Measurements from ENCODE around the gene PITPNC1.

PITPNC1 gene

GRCh38 chr17:67425571-67426160, 48.6 kb downstream of the PITPNC1 start:
- TF ChIP-seq CTCF (IDR thresholded peaks at IDR 0.05) = no peak

DNA sequence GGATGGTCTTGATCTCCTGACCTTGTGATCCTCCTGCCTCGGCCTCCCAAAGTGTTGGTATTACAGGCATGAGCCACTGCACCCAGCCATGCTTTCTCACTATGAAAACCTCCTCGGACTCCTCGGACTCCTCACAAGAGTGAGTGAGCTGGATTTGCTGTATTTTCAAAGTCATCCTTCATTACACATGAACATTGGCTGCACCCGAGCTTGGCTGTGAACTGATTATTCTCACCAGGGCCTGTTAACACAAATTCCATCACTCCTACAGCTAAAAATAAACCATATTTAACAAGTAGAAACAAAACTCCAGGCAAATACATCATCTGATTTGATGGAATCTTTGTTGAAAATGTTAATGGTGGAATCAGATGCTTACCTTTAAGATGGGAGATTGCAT, 50.3 kb downstream of the PITPNC1 start:
- no peak for TF ChIP-seq CTCF (IDR thresholded peaks at IDR 0.05)

- no peak for TF ChIP-seq CTCF (IDR thresholded peaks at IDR 0.05)
Observed at GRCh38 chr17:67431249-67432015, 54.4 kb downstream of the PITPNC1 start.

DNA sequence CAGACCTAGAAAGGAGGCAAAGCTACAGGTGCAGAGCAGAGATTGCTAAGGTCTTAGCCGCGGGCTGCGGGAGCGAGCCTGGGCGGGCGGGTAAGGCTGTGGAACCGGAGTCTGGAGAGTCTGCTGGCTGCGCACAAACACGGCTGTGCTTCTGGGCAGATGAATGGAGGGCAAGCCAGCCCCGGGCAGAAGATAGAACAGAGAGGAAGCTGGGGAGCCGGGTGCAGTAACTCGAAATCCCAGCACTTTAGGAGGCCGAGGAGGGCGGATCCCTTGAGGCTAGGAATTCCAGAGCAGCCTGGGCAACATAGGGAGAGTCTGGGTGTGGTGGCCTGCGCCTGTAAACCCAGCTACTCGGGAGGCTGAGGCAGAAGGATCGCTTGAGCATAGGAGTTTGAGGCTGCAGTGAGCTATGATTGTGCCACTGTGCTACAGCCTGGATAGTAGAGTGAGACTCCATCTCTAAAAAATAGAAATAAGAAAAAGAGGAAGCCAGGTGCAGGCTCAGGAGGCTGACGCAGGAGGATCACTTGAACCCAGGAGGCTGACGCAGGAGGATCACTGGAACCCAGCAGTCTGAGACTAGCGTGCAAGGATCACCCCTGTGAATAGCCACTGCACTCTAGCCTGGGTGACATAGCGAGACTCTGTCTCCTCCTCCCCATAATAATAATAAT, 56.3 kb downstream of the PITPNC1 start:
- TF ChIP-seq CTCF (IDR thresholded peaks at IDR 0.05) = no peak

DNA sequence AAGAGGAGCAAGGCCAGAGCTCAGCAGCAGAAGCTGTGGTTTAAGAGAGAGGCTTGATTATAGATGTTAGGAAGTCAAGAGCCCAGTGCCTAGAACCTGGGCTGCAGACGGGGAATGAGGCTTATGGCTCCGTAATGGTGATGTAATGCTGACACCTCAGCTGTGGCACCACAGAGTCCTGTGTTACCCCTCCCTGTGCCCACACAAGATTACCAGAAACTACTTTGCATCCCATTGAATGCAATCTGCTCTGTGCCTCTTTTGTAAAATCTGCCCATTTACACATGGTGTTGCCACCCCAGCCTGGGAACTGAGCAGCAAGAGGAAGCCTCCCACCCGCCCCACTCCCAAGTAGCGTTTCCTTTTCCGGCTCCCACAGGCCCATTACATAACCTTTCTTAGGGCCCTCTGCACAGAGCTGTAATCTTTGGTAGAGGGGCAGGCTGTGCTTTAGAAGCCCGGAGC, 57.0 kb downstream of the PITPNC1 start:
- TF ChIP-seq CTCF (IDR thresholded peaks at IDR 0.05) = no peak

DNA sequence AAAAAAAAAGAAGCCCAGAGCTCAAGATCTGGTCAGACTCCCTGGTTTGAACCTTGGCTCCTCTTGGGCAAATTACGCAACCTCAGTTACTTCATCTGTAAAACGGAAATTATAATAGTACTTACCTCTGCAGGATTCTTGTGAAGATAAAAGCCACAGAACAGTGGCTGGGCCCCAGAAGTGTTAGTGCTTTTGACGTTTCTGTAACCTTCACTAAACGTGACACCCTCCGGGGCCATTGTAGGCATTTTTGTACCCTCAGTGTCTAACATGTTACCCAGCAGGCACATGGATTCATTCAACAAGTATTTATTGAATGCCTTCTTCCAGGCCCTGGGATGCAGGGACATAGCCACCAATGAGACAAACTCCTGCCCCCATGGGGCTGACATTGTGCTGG, 58.0 kb downstream of the PITPNC1 start:
- TF ChIP-seq CTCF (IDR thresholded peaks at IDR 0.05) = no peak

GRCh38 chr17:67435786-67436185, 58.7 kb downstream of the PITPNC1 start:
- TF ChIP-seq CTCF (IDR thresholded peaks at IDR 0.05) = no peak
